G401 (cell line): ENCODE results near the gene SLC9C2. TPM values are rescaled to one million over a fixed set of nuclear protein-coding genes. Genes with fewer than 3 reads are reported as not detected.
"Not testable (repeated sequence)": the region's sequence is repeated elsewhere in the genome, so short reads cannot be mapped to it uniquely, and the experiment has no call there.

Source experiments
- DNase-seq: peaks from one replicate; pipeline ENCODE4 v3.0.0-alpha.2; 2015; ENCODE audit warnings: low spot score
- in situ Hi-C: cut with HindIII; loops from 2 replicates; pipeline ENCODE4 v1.10.0; 2016; ENCODE audit warnings: low sequenced_read_pairs, mixed read lengths
- total RNA-seq: library from RNA; depleted of rRNA; stranded (reverse); fragments of >200 nt; shearing (Covaris generic); gene quantifications from 2 replicates; pipeline ENCODE4 v1.2.3, GENCODE V29; 2014

Gene SLC9C2
- total RNA-seq, 1 experiment from 2014 or later = not detected

GRCh38 chr1:173532237-173532636, 70.6 kb downstream of the SLC9C2 start:
- in situ Hi-C loops = no loop called here
- DNase-seq = no peak

GRCh38 chr1:173530795-173531693, 71.8 kb downstream of the SLC9C2 start:
- no peak for DNase-seq
- in situ Hi-C loops = no loop called here

GRCh38 chr1:173529106-173529505, 73.8 kb downstream of the SLC9C2 start:
- no peak for DNase-seq

GRCh38 chr1:173527151-173527826, 75.6 kb downstream of the SLC9C2 start:
- in situ Hi-C loops = no loop called here
- peak; percentile 38 for DNase-seq

More at GRCh38 chr1:173529106-173529505, 73.8 kb downstream of the SLC9C2 start:
- in situ Hi-C loops = no loop called here

- in situ Hi-C loops = no loop called here
- DNase-seq = peak; percentile 58
Observed at GRCh38 chr1:173525926-173526325, 76.9 kb downstream of the SLC9C2 start.

GRCh38 chr1:173523329-173523728, 79.5 kb downstream of the SLC9C2 start:
- in situ Hi-C loops = no loop called here
- DNase-seq = no peak

- in situ Hi-C loops = no loop called here
- DNase-seq = no peak
Observed at GRCh38 chr1:173520799-173521198, 82.1 kb downstream of the SLC9C2 start.

- DNase-seq, in situ Hi-C loops: not testable (repeated sequence)
Observed at GRCh38 chr1:173514503-173514902, 88.4 kb downstream of the SLC9C2 start.

- in situ Hi-C loops = no loop called here
- DNase-seq = no peak
Observed at GRCh38 chr1:173509797-173510196, 93.1 kb downstream of the SLC9C2 start.

- DNase-seq = no peak
- in situ Hi-C loops = no loop called here
Observed at GRCh38 chr1:173508541-173508940, 94.3 kb downstream of the SLC9C2 start.

GRCh38 chr1:173507847-173508209, 95.0 kb downstream of the SLC9C2 start:
- DNase-seq = no peak
- in situ Hi-C loops = no loop called here

GRCh38 chr1:173507205-173507846, 95.5 kb downstream of the SLC9C2 start:
- peak; percentile 37 for DNase-seq
- in situ Hi-C loops = no loop called here

- in situ Hi-C loops = no loop called here
- DNase-seq = no peak
Observed at GRCh38 chr1:173506437-173506836, 96.4 kb downstream of the SLC9C2 start.

GRCh38 chr1:173505391-173505790, 97.5 kb downstream of the SLC9C2 start:
- in situ Hi-C loops = no loop called here
- DNase-seq = no peak

- in situ Hi-C loops = no loop called here
- DNase-seq = peak; percentile 56
Observed at GRCh38 chr1:173504268-173504667, 98.6 kb downstream of the SLC9C2 start.

GRCh38 chr1:173503391-173503790, 99.5 kb downstream of the SLC9C2 start:
- peak; percentile 76 for DNase-seq
- in situ Hi-C loops = no loop called here

GRCh38 chr1:173502104-173502503, 100.8 kb downstream of the SLC9C2 start:
- in situ Hi-C loops = no loop called here
- DNase-seq = no peak

- in situ Hi-C loops = no loop called here
- DNase-seq = no peak
Observed at GRCh38 chr1:173499729-173500128, 103.1 kb downstream of the SLC9C2 start.

- in situ Hi-C loops = no loop called here
Observed at GRCh38 chr1:173496757-173497320, 106.0 kb downstream of the SLC9C2 start.

More at GRCh38 chr1:173496757-173497320, 106.0 kb downstream of the SLC9C2 start:
- DNase-seq = no peak
